VCaP (cell line): ENCODE data around the gene KDELR1.
A peak's percentile ranks its signal among the peaks of the same experiment; 100 is the strongest.

Source experiments
- H3K27ac ChIP-seq: fragments of 450-650 bp; 2 replicates; pipeline ENCODE4 v1.5.1; 2017
- CTCF ChIP-seq: fragments of 450-650 bp; conservative IDR thresholded peaks from 2 replicates; pipeline ENCODE4 v1.5.1; 2017; ENCODE audit warnings: mild to moderate bottlenecking, moderate library complexity

The KDELR1 gene

GRCh38 chr19:48397263-48398101, 6.1 kb upstream of the KDELR1 start:
- peak overlapping the region; percentile 78; the same call in 1 of the 2 replicates for H3K27ac ChIP-seq
- TF ChIP-seq CTCF, result no peak

GRCh38 chr19:48396824-48397176, 5.4 kb upstream of the KDELR1 start:
- TF ChIP-seq CTCF, result no peak
- no peak overlapping the region for H3K27ac ChIP-seq

GRCh38 chr19:48396016-48396823, 4.9 kb upstream of the KDELR1 start:
- no peak overlapping the region for H3K27ac ChIP-seq
- no peak for TF ChIP-seq CTCF

- TF ChIP-seq CTCF, result no peak
- no peak overlapping the region for H3K27ac ChIP-seq
These were observed 4.1 kb upstream of the KDELR1 start for GRCh38 chr19:48395499-48395898.

- TF ChIP-seq CTCF, result no peak
- no peak overlapping the region for H3K27ac ChIP-seq
These were observed 3.8 kb upstream of the KDELR1 start for GRCh38 chr19:48395170-48395455.

GRCh38 chr19:48394331-48395169, 3.2 kb upstream of the KDELR1 start:
- H3K27ac ChIP-seq, result peak overlapping the region; percentile 58; the same call in 1 of the 2 replicates
- no peak for TF ChIP-seq CTCF
